H1 (cell line): ENCODE measurements around the gene TCN2. TPM values are rescaled to one million over a fixed set of nuclear protein-coding genes. Genes with fewer than 3 reads are reported as not detected.

Experiments used
- CTCF ChIA-PET: fragments of 300-600 bp; sonication (Branson Sonifier 250); formaldehyde crosslinking; loops from one replicate; lab custom pipeline; 2021; ENCODE audit not compliant: partially characterized antibody; lab: Charles Lee
- POLR2A ChIA-PET: fragments of 300-600 bp; sonication (Branson Sonifier 250); formaldehyde crosslinking; loops from one replicate; lab custom pipeline; 2021; ENCODE audit warnings: inconsistent platforms; ENCODE audit not compliant: partially characterized antibody; lab: Charles Lee
- DNase-seq, 2 experiments: peaks; one replicate each; pipeline versions ENCODE4 v3.0.0 to v3.0.0-alpha.2; 2010 to 2022; ENCODE audit warnings: low spot score in 2 of 2, low read depth in 1 of 2, mixed read lengths in 1 of 2
- FAIRE-seq: peaks from 2 replicates; lab custom pipeline; 2011; peaks lifted over from hg19 to GRCh38; lab: Jason Lieb, UNC
- H2AFZ ChIP-seq: 2 replicates; pipeline ENCODE4 v1.8.1; 2012; ENCODE audit warnings: low read length, inconsistent platforms
- H2AK5ac ChIP-seq: 2 replicates; pipeline ENCODE4 v1.6.1; 2013; ENCODE audit warnings: low read depth, low read length
- H2BK120ac ChIP-seq: replicated peaks from 2 replicates; pipeline ENCODE3; 2013; ENCODE audit warnings: low read depth, low read length, inconsistent platforms
- H2BK12ac ChIP-seq: 2 replicates; pipeline ENCODE4 v1.6.1; 2013; ENCODE audit warnings: low read depth, low read length
- H2BK15ac ChIP-seq: 2 replicates; pipeline ENCODE4 v1.6.1; 2013; ENCODE audit warnings: low read length
- H2BK20ac ChIP-seq: 2 replicates; pipeline ENCODE4 v1.6.1; 2013; ENCODE audit warnings: low read length
- H2BK5ac ChIP-seq: 2 replicates; pipeline ENCODE4 v1.6.1; 2013; ENCODE audit warnings: low read depth, low read length
- H3K14ac ChIP-seq: 2 replicates; pipeline ENCODE4 v1.6.1; 2013; ENCODE audit warnings: inconsistent platforms; ENCODE audit not compliant: insufficient read length
- H3K18ac ChIP-seq: 2 replicates; pipeline ENCODE4 v1.6.1; 2013; ENCODE audit warnings: low read length; ENCODE audit errors: extremely low read depth
- H3K23ac ChIP-seq: 2 replicates; pipeline ENCODE4 v1.6.1; 2013; ENCODE audit warnings: inconsistent platforms; ENCODE audit not compliant: insufficient read length
- H3K23me2 ChIP-seq: 2 replicates; pipeline ENCODE4 v1.6.1; 2013; ENCODE audit warnings: low read depth, low read length
- H3K27ac ChIP-seq: 2 replicates; pipeline ENCODE4 v1.6.1; 2011; ENCODE audit warnings: low read depth, low read length, inconsistent platforms
- H3K27me3 ChIP-seq, 4 experiments: replicated peaks in 1 of 4; 1 replicate in 1 of 4; 2 replicates in 3 of 4; pipeline versions ENCODE4 v1.6.1 to v1.8.1; 2011 to 2013; ENCODE audit warnings: low read length in 3 of 4, mild to moderate bottlenecking in 3 of 4, inconsistent platforms in 2 of 4, mixed read lengths in 2 of 4, moderate library complexity in 1 of 4; ENCODE audit not compliant: control insufficient read depth in 3 of 4, insufficient read depth in 3 of 4; ENCODE audit errors: extremely low read depth in 1 of 4
- H3K36me3 ChIP-seq, 4 experiments: 2 replicates each; pipeline versions ENCODE4 v1.6.1 to v1.8.1; 2011 to 2013; ENCODE audit warnings: mild to moderate bottlenecking in 4 of 4, low read length in 3 of 4, moderate library complexity in 2 of 4, control low read depth in 1 of 4, inconsistent platforms in 1 of 4; ENCODE audit not compliant: insufficient read depth in 4 of 4, control insufficient read depth in 2 of 4
- H3K4ac ChIP-seq: replicated peaks from 2 replicates; pipeline ENCODE3; 2013; ENCODE audit warnings: low read length, low read depth, mixed read lengths, inconsistent platforms; ENCODE audit not compliant: insufficient read length
- H3K4me1 ChIP-seq, 4 experiments: replicated peaks in 1 of 4; 1 replicate in 1 of 4; 2 replicates in 3 of 4; pipeline versions ENCODE4 v1.6.1 to v1.8.1; 2011 to 2013; ENCODE audit warnings: low read length in 3 of 4, inconsistent platforms in 2 of 4, mixed read lengths in 1 of 4; ENCODE audit not compliant: insufficient read depth in 4 of 4, control insufficient read depth in 3 of 4
- H3K4me2 ChIP-seq, 2 experiments: 2 replicates each; pipeline versions ENCODE4 v1.6.1 to v1.8.1; 2011 to 2013; ENCODE audit warnings: low read depth in 2 of 2, low read length in 2 of 2, control low read depth in 1 of 2, inconsistent platforms in 1 of 2, mild to moderate bottlenecking in 1 of 2; ENCODE audit not compliant: insufficient read depth in 1 of 2
- H3K4me3 ChIP-seq, 4 experiments: fragments of 200-600, 300-600 bp in 1 of 4; sonication (generic), shearing (Covaris generic), sonication (Bioruptor Twin) in 1 of 4; 2 replicates each; pipeline versions ENCODE4 v1.5.1 to v1.8.1; 2011 to 2016; ENCODE audit warnings: low read length in 4 of 4, low read depth in 3 of 4, control low read depth in 2 of 4, inconsistent platforms in 2 of 4, mild to moderate bottlenecking in 2 of 4, mixed read lengths in 1 of 4, moderate library complexity in 1 of 4; ENCODE audit not compliant: insufficient read depth in 2 of 4; ENCODE audit errors: extremely low read depth in 1 of 4
- H3K56ac ChIP-seq: replicated peaks from 2 replicates; pipeline ENCODE3; 2013; ENCODE audit warnings: low read depth, mild to moderate bottlenecking, mixed read lengths, low read length, inconsistent platforms; ENCODE audit not compliant: insufficient read length
- H3K79me1 ChIP-seq: 2 replicates; pipeline ENCODE4 v1.6.1; 2013; ENCODE audit warnings: low read depth, low read length, control low read depth
- H3K79me2 ChIP-seq, 2 experiments: 2 replicates each; pipeline versions ENCODE4 v1.6.1 to v1.8.1; 2012 to 2013; ENCODE audit warnings: low read length in 2 of 2, mild to moderate bottlenecking in 2 of 2, inconsistent platforms in 1 of 2; ENCODE audit not compliant: insufficient read depth in 2 of 2, control insufficient read depth in 1 of 2
- H3K9ac ChIP-seq, 4 experiments: replicated peaks in 1 of 4; 1 replicate in 1 of 4; 2 replicates in 3 of 4; pipeline versions ENCODE4 v1.6.1 to v1.8.1; 2011 to 2013; ENCODE audit warnings: low read depth in 3 of 4, low read length in 3 of 4, control low read depth in 2 of 4, mild to moderate bottlenecking in 2 of 4, moderate library complexity in 2 of 4, inconsistent platforms in 1 of 4; ENCODE audit errors: extremely low read depth in 1 of 4
- H3K9me3 ChIP-seq, 2 experiments: 2 replicates each; pipeline versions ENCODE4 v1.6.1 to v1.8.1; 2012 to 2013; ENCODE audit warnings: mild to moderate bottlenecking in 2 of 2, moderate library complexity in 2 of 2, control low read depth in 1 of 2, inconsistent platforms in 1 of 2, low read depth in 1 of 2, low read length in 1 of 2, mixed read lengths in 1 of 2; ENCODE audit not compliant: insufficient read depth in 2 of 2
- H4K20me1 ChIP-seq, 2 experiments: replicated peaks in 1 of 2; 2 replicates each; pipeline versions ENCODE3 to v1.8.1; 2011 to 2013; ENCODE audit warnings: inconsistent platforms in 2 of 2, low read length in 2 of 2, mild to moderate bottlenecking in 1 of 2; ENCODE audit not compliant: insufficient read depth in 2 of 2, control insufficient read depth in 1 of 2
- H4K5ac ChIP-seq: 2 replicates; pipeline ENCODE4 v1.6.1; 2013; ENCODE audit warnings: low read length, low read depth, mixed read lengths, inconsistent platforms; ENCODE audit not compliant: insufficient read length
- H4K8ac ChIP-seq: 2 replicates; pipeline ENCODE4 v1.8.0; 2013; ENCODE audit warnings: mild to moderate bottlenecking, moderate library complexity, low read length, inconsistent platforms; ENCODE audit not compliant: insufficient read depth; ENCODE audit errors: extremely low read depth
- H4K91ac ChIP-seq: replicated peaks from 2 replicates; pipeline ENCODE3; 2013; ENCODE audit warnings: low read length, mixed read lengths, inconsistent platforms; ENCODE audit not compliant: insufficient read length
- CREB1 ChIP-seq: IDR thresholded peaks from 2 replicates; pipeline ENCODE4 v1.6.1; 2012; ENCODE audit warnings: inconsistent platforms
- GABPA ChIP-seq: IDR thresholded peaks from 2 replicates; pipeline ENCODE4 v1.6.1; 2011; ENCODE audit warnings: mild to moderate bottlenecking, low read length, moderate library complexity, borderline replicate concordance; ENCODE audit not compliant: insufficient read depth
- GTF2F1 ChIP-seq: IDR thresholded peaks from 2 replicates; pipeline ENCODE4 v1.6.1; 2012; ENCODE audit warnings: low read depth, low read length, improper control_type of control experiment, borderline replicate concordance
- KDM4A ChIP-seq: IDR thresholded peaks from one replicate; pipeline ENCODE4 v1.7.1; 2012; ENCODE audit warnings: low read depth, mild to moderate bottlenecking, moderate library complexity, low read length, inconsistent platforms; ENCODE audit not compliant: severe bottlenecking
- MAFK ChIP-seq: IDR thresholded peaks from 2 replicates; pipeline ENCODE4 v1.6.1; 2012; ENCODE audit warnings: low read depth, mild to moderate bottlenecking, improper control_type of control experiment, low read length
- RXRA ChIP-seq: IDR thresholded peaks from 2 replicates; pipeline ENCODE4 v1.6.1; 2011; ENCODE audit warnings: low read depth, mild to moderate bottlenecking, low read length, moderate library complexity; ENCODE audit not compliant: insufficient read depth
- SP1 ChIP-seq: IDR thresholded peaks from 2 replicates; pipeline ENCODE4 v1.6.1; 2011; ENCODE audit warnings: low read depth, low read length
- TCF12 ChIP-seq: IDR thresholded peaks from 2 replicates; pipeline ENCODE4 v1.6.1; 2011; ENCODE audit warnings: low read depth, mild to moderate bottlenecking, low read length
- WGBS, 2 experiments: shearing (Covaris generic) in 1 of 2; methylation state at CpG; one replicate each; pipeline versions ENCODE4 v1.1.6 to v1.1.7; 2013 to 2015; ENCODE audit warnings: low lambda C conversion rate in 2 of 2, mixed read lengths in 2 of 2, inconsistent platforms in 1 of 2, low coverage in 1 of 2, missing lambda C conversion rate in 1 of 2; ENCODE audit not compliant: insufficient replicate concordance in 2 of 2, insufficient coverage in 1 of 2, insufficient read length in 1 of 2; ENCODE audit errors: extremely low coverage in 1 of 2, missing lambda C conversion rate in 1 of 2; 5-methylcytosine and 5-hydroxymethylcytosine counted together
- polyA plus RNA-seq, 7 experiments: library from polyadenylated mRNA; depleted of rRNA in 3 of 7; stranded (reverse) in 5 of 7; unstranded in 2 of 7; fragments of >200 nt in 5 of 7; fragments of 200-250 nt in 2 of 7; gene quantifications; 1 replicate in 5 of 7; 2 replicates in 1 of 7; 4 replicates in 1 of 7; pipeline versions ENCODE4 v1.2.1 to v1.2.3, GENCODE V29; 2011 to 2013; ENCODE audit warnings: missing spikeins in 2 of 7, mixed read lengths in 2 of 7
- total RNA-seq: library from RNA; stranded (reverse); fragmentation: NEBNext Ultra II Directional; extraction: Animal tissue kit (Norgen Biotek cat#: 25700); gene quantifications from 2 replicates; pipeline ENCODE4 v1.2.1, GENCODE V29; 2021
- TF ChIP-seq, protein P1 (sequence below): IDR thresholded peaks from 2 replicates; pipeline ENCODE4 v1.6.1; 2012; ENCODE audit warnings: low read length, inconsistent platforms
- TF ChIP-seq, protein P2 (sequence below): IDR thresholded peaks from 2 replicates; pipeline ENCODE4 v1.6.1; 2012; ENCODE audit warnings: inconsistent platforms
- TF ChIP-seq, protein P3 (sequence below): IDR thresholded peaks from 2 replicates; pipeline ENCODE4 v1.6.1; 2011; ENCODE audit warnings: low read depth, mild to moderate bottlenecking, low read length; ENCODE audit not compliant: insufficient read depth

The TCN2 gene
- total and polyA plus RNA-seq, 2 of the 8 experiments (the other 6 are each of a cell fraction or from before 2014, with no cell fraction given) = 30.0 to 87.8 TPM

DNA sequence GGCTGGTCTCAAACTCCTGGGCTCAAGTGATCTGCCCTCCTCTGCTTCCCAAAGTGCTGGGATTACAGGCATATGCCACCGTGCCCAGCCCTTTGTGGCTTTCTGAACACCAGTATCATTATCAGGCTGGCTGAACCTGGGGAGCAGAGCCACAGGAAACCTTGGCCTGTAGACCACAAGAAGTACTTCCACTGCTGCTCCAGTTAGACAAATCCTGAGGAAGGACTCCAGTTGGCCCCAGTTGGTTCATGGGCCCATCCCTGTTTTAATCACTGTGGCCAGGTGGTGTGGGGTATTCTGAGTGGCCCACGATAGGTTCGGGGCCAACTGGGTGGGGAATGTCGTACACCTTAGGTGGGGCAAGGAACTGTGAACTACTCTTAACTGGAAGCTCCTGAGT lies 66.2 kb downstream of the TCN2 start:
- ChIA-PET CTCF (interaction anchor here (1.1 to 3.3 kb wide), 3 partner anchors 22 to 82 kb away, joined by 3 to 14 read pairs (median 5); partner anchors contain the start of gene SLC35E4), POLR2A (interaction anchor here (0.7 to 1.7 kb wide), 2 partner anchors 21 to 38 kb away, joined by 3 to 6 read pairs; partner anchors contain the start of gene OSBP2)
- Histone ChIP-seq H4K91ac (no peak overlapping the region), H3K79me2 (no peaks in the 10 kb centered on the region), H3K4me3 (no peak overlapping the region), H2BK20ac (no peak overlapping the region), H4K5ac (no peak overlapping the region), H2BK5ac (no peak overlapping the region), H4K8ac (no peak overlapping the region), H3K14ac (no peak overlapping the region), H3K27me3 (peaks cover 0 to 12% (median 8%) of the 10 kb centered on the region in 4 experiments; a peak in 5 of 7 replicates), H3K18ac (no peak overlapping the region), H3K56ac (no peak overlapping the region), H3K4me2 (no peak overlapping the region), H2AFZ (no peak overlapping the region), H2AK5ac (no peak overlapping the region), H3K9me3 (no peaks in the 10 kb centered on the region), H3K27ac (no peak overlapping the region), H3K4ac (no peak overlapping the region), H3K23ac (no peak overlapping the region), H3K4me1 (peaks cover 0 to 1% (median 0%) of the 10 kb centered on the region in 4 experiments; a peak in 3 of 7 replicates), H3K36me3 (no peaks in the 10 kb centered on the region), H2BK15ac (no peak overlapping the region), H4K20me1 (no peaks in the 10 kb centered on the region), H3K23me2 (peaks cover 5% of the 10 kb centered on the region; the same call in 1 of the 2 replicates), H3K9ac (no peak overlapping the region), H3K79me1 (no peaks in the 10 kb centered on the region), H2BK120ac (no peak overlapping the region), H2BK12ac (no peak overlapping the region)
- FAIRE-seq (no peak), DNase-seq (no peak)
- 93% methylated on average over 4 of the region's 4 CpGs; no CpG with 5 or more reads in 1 of the 2 experiments for WGBS, 2 experiments
- TF ChIP-seq GABPA (no peak), TCF12 (no peak), KDM4A (no peak), RXRA (no peak), MAFK (no peak), SP1 (no peak), CREB1 (no peak), GTF2F1 (no peak)
- TF ChIP-seq, protein P1, sequence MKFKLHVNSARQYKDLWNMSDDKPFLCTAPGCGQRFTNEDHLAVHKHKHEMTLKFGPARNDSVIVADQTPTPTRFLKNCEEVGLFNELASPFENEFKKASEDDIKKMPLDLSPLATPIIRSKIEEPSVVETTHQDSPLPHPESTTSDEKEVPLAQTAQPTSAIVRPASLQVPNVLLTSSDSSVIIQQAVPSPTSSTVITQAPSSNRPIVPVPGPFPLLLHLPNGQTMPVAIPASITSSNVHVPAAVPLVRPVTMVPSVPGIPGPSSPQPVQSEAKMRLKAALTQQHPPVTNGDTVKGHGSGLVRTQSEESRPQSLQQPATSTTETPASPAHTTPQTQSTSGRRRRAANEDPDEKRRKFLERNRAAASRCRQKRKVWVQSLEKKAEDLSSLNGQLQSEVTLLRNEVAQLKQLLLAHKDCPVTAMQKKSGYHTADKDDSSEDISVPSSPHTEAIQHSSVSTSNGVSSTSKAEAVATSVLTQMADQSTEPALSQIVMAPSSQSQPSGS = no peak
- TF ChIP-seq, protein P2, sequence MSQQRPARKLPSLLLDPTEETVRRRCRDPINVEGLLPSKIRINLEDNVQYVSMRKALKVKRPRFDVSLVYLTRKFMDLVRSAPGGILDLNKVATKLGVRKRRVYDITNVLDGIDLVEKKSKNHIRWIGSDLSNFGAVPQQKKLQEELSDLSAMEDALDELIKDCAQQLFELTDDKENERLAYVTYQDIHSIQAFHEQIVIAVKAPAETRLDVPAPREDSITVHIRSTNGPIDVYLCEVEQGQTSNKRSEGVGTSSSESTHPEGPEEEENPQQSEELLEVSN = no peak
- TF ChIP-seq, protein P3, sequence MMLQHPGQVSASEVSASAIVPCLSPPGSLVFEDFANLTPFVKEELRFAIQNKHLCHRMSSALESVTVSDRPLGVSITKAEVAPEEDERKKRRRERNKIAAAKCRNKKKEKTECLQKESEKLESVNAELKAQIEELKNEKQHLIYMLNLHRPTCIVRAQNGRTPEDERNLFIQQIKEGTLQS = no peak
